ENCODE data around the gene NBPF20.
"Not testable (repeated sequence)": the region's sequence is repeated elsewhere in the genome, so short reads cannot be mapped to it uniquely, and the experiment has no call there.

NBPF20 gene

DNA sequence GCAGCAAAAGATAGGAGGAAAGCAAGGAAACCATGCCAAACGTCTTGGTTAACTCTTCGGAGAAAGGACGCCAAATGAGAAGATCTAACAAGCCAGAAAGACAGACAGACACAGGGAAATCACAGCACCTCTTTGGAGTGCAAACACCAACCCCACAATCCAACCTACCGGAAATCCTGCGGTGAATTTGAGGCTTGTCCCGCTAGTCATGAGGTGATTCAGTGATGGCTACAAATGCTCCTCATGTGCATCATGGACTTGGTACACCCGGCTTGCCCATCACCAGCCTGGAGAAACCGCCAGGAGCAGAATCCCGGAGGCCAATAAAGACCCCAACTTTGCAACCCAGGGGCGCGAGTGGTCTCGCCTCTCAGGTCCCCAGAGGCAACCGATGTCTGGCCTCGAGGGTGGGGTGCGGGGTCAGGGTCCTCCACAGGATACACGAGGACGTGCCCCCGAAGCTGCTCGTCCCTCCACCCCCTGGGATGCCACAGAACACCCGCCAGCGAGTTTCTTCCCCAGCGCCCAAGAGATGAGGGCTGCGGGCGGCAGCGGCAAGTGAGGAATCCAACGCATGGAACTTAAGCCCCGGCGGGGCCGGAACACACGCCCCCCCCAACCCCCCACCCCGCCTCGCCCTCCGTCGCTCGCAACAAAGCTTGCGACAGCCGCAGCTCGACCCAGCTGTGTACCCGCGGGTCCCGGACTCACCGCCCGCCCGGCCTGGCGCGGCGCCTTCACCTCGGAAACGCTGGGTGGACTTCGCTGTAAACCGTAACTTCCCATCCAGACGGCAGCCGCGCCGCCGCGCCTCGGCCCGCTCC lies 579 bp downstream of the NBPF20 start:
- DNase-seq (ENCODE audit: low read depth in 2 of 2) = peak in 1 of 2 experiments; percentile 36

DNA sequence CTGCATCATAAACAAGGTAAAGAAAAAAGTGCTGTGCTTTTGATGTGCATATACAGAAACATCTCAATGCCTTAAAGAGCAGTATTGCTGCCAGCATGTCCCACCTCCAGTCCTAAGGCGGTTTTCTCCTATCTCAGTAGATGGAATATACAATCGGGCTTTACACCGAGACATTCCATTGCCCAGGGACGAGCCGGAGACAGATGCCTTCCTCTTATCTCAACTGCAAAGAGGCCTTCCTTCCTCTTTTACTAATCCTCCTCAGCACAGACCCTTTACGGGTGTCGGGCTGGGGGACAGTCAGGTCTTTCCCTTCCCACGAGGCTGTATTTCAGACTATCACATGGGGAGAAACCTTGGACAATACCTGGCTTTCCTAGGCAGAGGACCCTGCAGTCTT lies 10.3 kb downstream of the NBPF20 start:
- not testable (repeated sequence) for DNase-seq (ENCODE audit: low read depth in 2 of 2)

DNA sequence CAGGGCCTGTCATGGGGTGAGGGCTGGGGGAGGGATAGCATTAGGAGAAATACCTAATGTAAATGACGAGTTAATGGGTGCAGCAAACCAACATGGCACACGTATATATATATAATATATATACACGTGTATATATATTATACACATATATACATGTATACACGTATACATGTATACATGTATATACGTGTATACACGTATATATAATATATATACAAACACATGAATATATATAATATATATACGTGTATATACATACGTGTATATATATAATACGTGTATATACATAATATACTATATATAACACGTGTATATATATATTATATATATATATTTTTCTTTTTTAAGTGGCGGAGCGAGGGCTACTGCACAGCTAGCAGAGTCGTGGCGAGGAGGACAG lies 18.1 kb downstream of the NBPF20 start:
- not testable (repeated sequence) for DNase-seq (ENCODE audit: low read depth in 2 of 2)

DNA sequence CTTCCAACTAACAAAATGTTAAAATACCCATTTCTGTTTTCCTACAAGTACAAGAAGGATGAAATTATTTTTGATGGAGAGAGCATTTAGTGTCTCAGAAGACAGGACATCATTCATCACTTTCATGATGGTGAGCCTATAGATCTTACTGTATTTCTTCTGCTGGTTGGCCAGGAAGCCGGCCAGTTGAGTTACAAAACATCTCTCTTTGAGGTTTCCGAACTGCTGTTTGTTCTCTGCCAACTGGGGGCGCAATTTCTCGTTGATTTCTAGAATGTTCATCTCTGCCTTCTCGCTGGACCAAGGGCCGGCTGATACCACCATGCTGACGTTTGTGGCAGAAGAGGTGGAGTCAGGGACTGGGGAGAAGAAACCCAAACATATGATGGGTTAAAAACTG lies 20.5 kb downstream of the NBPF20 start:
- not testable (repeated sequence) for DNase-seq (ENCODE audit: low read depth in 2 of 2)

DNA sequence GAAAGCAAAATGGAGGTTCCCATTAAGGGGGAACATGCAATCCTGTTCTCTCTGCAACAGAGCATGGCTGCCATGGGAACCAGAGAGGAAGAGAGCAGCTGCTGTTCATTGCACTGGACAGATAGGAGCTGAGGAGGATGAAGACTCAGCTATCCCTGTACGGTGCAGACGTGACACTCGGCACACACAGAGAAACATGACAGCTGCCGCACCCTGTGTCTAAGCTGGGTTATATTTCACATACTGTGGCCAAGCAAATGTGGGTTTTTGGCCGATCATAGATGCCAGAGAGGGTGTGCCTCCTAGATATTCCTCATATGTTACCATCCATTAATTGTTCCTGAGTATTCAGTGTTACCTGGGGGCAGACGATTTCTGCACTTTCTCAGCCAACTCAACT lies 24.7 kb downstream of the NBPF20 start:
- DNase-seq (ENCODE audit: low read depth in 2 of 2) = not testable (repeated sequence)

Measured in stimulated activated CD4-positive, alpha-beta T cell treated with anti-CD3 and anti-CD28 coated beads, Interleukin-12 subunit alpha, Interleukin-12 subunit beta, amount 100 ng/mL, for 24 hours (primary cell).